Activated T-helper 1 cell treated with anti-CD3 and anti-CD28 coated beads, Interleukin-12 subunit alpha, Interleukin-12 subunit beta, Interleukin-2, Interleukin-4 antibody, amounts not matched to agents 30 ng/mL and 10 ng/mL and 1 ng/mL, durations not matched to agents 14 hours and 24 hours and 36 hours (primary cell): Measurements from ENCODE around the gene PPP4R3C. TPM values are rescaled to one million over a fixed set of nuclear protein-coding genes. Genes with fewer than 3 reads are reported as not detected.
"Not testable (repeated sequence)": the region's sequence is repeated elsewhere in the genome, so short reads cannot be mapped to it uniquely, and the experiment has no call there.

Source experiments
- DNase-seq: peaks from one replicate; pipeline ENCODE4 v3.0.0; 2021; ENCODE audit warnings: low spot score
- H3K27ac Mint-ChIP-seq: one replicate; pipeline ENCODE4 v1.8.0; 2021; ENCODE audit warnings: mild to moderate bottlenecking, mixed read lengths
- H3K27me3 Mint-ChIP-seq: one replicate; pipeline ENCODE4 v1.8.0; 2022; ENCODE audit warnings: mild to moderate bottlenecking, moderate library complexity, mixed read lengths; ENCODE audit not compliant: insufficient read depth
- H3K36me3 Mint-ChIP-seq: one replicate; pipeline ENCODE4 v1.8.0; 2021; ENCODE audit warnings: low read depth, mixed read lengths
- H3K4me1 Mint-ChIP-seq: one replicate; pipeline ENCODE4 v1.8.0; 2021; ENCODE audit warnings: low read depth, mixed read lengths
- H3K4me3 Mint-ChIP-seq: one replicate; pipeline ENCODE4 v1.8.0; 2021; ENCODE audit warnings: mild to moderate bottlenecking, moderate library complexity, mixed read lengths
- H3K9me3 Mint-ChIP-seq: one replicate; pipeline ENCODE4 v1.8.0; 2021; ENCODE audit warnings: mixed read lengths
- intact Hi-C: fragments of 100-400 bp; cut with micrococcal nuclease; formaldehyde crosslinking; loops from one replicate; pipeline ENCODE4 v1.15.1; 2024
- total RNA-seq: library from RNA; stranded (reverse); gene quantifications from 2 replicates; pipeline ENCODE4 v1.2.3, GENCODE V29; 2022

Gene PPP4R3C
- total RNA-seq = not detected in 2 replicates

DNA sequence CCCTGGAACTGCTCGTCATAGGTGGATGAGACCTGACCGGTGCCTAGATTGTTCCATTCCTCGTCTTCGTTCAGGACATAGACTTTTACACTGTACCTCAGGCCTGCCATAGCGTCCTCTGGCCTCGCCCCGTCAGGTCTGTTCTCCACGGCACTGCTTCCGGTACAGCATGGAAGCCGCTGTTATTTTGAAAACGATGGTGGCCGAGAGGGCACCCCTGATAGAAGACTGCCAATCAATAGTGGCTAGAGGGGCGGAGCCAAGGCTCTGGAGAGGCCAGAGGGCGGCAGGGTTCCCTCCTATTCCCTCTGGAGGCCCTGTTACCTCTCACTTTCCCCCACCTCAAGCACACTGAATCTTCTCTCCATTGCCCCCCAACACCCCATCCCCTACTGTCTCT lies at the start of gene PPP4R3C:
PPP4R3C (minus strand) TSS at position 155 of the 400 bp plus-strand sequence; CDS start at position 110, 45 bp downstream.
- intact Hi-C loops = no loop called here
- peaks cover 6% of the 10 kb centered on the region for H3K9me3 Mint-ChIP-seq

DNA sequence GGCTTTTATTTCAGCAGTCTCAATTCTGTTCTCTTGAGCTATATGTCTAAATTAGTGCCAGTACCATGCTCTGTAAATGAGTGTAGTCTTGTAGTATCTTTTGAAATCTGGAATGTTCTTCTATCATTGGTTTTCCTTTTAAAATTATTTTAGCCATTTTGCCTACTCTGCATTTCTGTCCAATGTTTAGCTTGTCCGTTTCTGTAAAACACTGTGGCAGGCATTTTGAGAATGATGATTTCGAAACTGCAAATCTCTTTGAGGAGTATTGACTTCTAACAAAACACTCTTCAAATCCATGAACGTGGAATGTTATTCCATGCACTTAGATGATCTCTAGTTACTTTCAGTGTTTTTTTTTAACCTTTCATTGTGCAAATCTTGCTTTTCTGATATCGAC lies 28.3 kb upstream of the PPP4R3C start:
- intact Hi-C loops = no loop called here
- Mint-ChIP-seq H3K36me3 (no peaks in the 10 kb centered on the region), H3K27ac (no peak overlapping the region), H3K27me3 (no peaks in the 10 kb centered on the region), H3K4me1 (no peaks in the 10 kb centered on the region), H3K9me3 (peaks cover 3% of the 10 kb centered on the region), H3K4me3 (no peak overlapping the region)
- DNase-seq = no peak

More for the DNA sequence above, at the start of gene PPP4R3C:
- H3K4me3 Mint-ChIP-seq = no peak within 1 kb of the TSS
- no peaks in the 10 kb centered on the region for H3K4me1 Mint-ChIP-seq
- no peak for DNase-seq
- no peak within 1 kb of the TSS for H3K27ac Mint-ChIP-seq
- H3K36me3 Mint-ChIP-seq = no peaks in the 10 kb centered on the region
- H3K27me3 Mint-ChIP-seq = no peaks in the 10 kb centered on the region

DNA sequence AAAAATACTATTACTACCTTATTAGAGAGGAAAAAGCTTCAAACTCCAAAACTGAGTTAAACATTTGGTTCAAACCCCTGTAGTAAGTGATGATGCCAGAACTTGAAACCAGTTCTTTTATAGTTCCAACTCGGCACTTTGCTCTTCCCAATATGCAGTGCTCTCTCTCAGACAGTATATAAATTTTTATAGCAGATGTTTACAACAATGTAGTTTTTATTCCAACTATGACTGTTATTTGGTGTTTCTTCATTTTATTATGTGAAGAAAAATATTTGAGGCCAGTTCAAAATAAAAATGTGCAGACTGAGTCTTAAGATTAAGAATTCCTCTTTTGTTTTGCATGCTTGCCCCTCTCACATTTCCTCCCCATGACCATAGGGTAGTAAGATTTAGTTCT lies 2.9 kb upstream of the PPP4R3C start:
- Mint-ChIP-seq H3K4me3 (no peak overlapping the region), H3K9me3 (peaks cover 6% of the 10 kb centered on the region), H3K27ac (no peak overlapping the region), H3K27me3 (no peaks in the 10 kb centered on the region), H3K36me3 (no peaks in the 10 kb centered on the region), H3K4me1 (no peaks in the 10 kb centered on the region)
- intact Hi-C loops = no loop called here
- DNase-seq = no peak

DNA sequence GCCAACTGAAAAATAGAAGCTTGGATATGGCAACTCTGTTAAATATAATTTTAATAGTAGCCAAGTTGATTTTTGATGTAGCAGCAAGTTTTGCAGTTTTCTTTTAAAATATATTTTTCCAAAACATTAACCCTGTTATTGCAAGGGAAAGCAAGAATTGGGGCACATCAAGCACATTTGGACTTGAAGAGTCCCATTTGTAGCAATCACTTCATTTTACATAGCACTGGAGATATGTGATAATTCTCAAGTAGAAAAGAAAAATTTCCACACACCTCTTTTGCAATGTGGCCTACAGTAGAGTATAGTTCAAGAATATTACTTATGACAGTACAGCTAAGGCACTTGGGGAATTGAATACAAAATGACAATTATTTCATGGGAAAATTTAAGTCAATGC lies 1.9 kb upstream of the PPP4R3C start:
- H3K4me3 Mint-ChIP-seq = no peak overlapping the region
- DNase-seq = no peak
- H3K9me3 Mint-ChIP-seq = peaks cover 6% of the 10 kb centered on the region
- no peak overlapping the region for H3K27ac Mint-ChIP-seq
- intact Hi-C loops = no loop called here
- no peaks in the 10 kb centered on the region for H3K27me3 Mint-ChIP-seq
- H3K4me1 Mint-ChIP-seq = no peaks in the 10 kb centered on the region
- H3K36me3 Mint-ChIP-seq = no peaks in the 10 kb centered on the region

DNA sequence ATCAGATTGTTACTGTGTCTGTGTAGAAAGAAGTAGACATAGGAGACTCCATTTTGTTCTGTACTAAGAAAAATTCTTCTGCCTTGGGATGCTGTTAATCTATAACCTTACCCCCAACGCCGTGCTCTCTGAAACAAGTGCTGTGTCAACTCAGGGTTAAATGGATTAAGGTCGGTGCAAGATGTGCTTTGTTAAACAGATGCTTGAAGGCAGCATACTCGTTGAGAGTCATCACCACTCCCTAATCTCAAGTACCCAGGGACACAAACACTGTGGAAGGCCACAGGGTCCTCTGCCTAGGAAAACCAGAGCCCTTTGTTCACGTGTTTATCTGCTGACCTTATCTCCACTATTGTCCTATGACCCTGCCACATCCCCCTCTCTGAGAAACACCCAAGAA lies 4.0 kb downstream of the PPP4R3C start:
- DNase-seq, H3K36me3 Mint-ChIP-seq, intact Hi-C loops, H3K4me3 Mint-ChIP-seq, H3K27ac Mint-ChIP-seq, H3K9me3 Mint-ChIP-seq, H3K4me1 Mint-ChIP-seq, H3K27me3 Mint-ChIP-seq: not testable (repeated sequence)

DNA sequence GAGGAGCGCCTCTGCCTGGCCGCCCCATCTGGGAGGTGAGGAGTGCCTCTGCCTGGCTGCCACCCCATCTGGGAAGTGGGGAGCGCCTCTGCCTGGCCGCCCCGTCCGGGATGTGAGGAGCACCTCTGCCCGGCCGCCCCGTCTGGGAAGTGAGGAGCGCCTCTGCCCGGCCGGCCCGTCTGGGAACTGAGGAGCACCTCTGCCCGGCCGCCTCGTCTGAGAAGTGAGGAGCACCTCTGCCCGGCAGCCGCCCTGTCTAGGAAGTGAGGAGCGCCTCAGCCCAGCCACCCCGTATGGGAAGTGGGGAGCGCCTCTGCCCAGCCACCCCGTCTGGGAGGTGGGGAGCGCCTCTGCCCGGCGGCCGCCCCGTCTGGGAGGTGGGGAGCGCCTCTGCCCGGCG lies 4.6 kb downstream of the PPP4R3C start:
- H3K27me3 Mint-ChIP-seq, H3K36me3 Mint-ChIP-seq, H3K9me3 Mint-ChIP-seq, H3K4me3 Mint-ChIP-seq, DNase-seq, H3K27ac Mint-ChIP-seq, intact Hi-C loops, H3K4me1 Mint-ChIP-seq: not testable (repeated sequence)

DNA sequence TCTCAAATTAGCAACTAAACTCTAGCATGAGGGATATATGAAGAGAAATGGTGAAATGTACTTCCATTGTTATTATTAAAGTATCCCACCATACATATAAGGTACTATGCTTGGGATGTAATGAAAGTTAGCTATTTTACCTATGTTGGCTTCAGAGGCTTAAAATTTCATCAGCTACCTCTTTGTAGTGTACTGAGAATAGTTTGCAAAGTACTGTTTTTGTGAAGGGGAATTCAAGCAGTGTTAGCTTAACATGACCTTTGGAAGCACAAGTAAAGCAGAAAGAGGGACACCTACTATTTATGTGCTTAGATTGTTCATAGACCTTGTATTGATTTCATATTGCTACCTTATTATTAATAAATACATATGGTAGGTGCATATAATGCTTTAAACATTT lies 11.8 kb downstream of the PPP4R3C start:
- no peak for DNase-seq
- intact Hi-C loops = no loop called here
- Mint-ChIP-seq H3K4me3 (no peak overlapping the region), H3K4me1 (no peaks in the 10 kb centered on the region), H3K27ac (no peak overlapping the region), H3K9me3 (no peaks in the 10 kb centered on the region), H3K27me3 (no peaks in the 10 kb centered on the region), H3K36me3 (no peaks in the 10 kb centered on the region)

DNA sequence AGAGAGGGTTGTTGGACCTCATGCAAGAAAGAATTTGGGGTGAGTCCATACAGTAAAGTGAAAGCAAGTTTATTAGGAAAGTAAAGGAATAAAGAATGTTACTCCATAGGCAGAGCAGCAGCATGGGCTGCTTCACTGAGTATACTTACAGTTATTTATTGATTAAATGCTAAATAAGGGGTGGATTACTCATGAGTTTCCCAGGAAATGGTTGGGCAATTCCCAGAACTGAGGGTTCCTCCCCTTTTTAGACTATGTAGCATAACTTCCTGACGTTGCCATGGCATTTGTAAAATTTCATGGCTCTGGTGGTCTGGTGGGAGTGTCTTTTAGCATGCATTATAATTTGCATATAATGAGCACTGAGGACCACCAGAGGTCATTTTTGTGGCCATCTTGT lies 16.7 kb downstream of the PPP4R3C start:
- H3K27ac Mint-ChIP-seq = no peak overlapping the region
- H3K36me3 Mint-ChIP-seq = no peaks in the 10 kb centered on the region
- H3K27me3 Mint-ChIP-seq = no peaks in the 10 kb centered on the region
- H3K9me3 Mint-ChIP-seq = peaks cover 5% of the 10 kb centered on the region
- no peak overlapping the region for H3K4me3 Mint-ChIP-seq
- no peaks in the 10 kb centered on the region for H3K4me1 Mint-ChIP-seq
- DNase-seq = no peak
- intact Hi-C loops = no loop called here

DNA sequence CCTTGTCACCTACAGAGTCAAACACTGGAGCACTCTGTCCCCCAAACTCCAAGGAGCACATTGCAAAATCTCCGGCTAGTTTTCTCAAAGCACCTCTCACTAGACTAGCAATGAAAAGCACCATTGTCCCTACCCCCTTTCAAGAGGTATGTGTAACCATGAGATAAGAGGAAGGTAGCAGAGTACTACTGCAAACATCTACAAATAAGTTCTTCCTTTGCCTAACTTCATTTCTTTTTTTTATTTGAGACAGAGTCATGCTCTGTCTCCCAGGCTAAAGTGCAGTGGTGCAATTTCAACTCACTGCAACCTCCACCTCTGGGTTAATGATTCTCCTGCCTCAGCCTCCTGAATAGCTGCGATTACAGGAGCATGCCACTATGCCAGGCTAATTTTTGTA lies 17.7 kb downstream of the PPP4R3C start:
- intact Hi-C loops = no loop called here
- Mint-ChIP-seq H3K4me3 (no peak overlapping the region), H3K9me3 (peaks cover 5% of the 10 kb centered on the region), H3K4me1 (no peaks in the 10 kb centered on the region), H3K36me3 (no peaks in the 10 kb centered on the region), H3K27ac (no peak overlapping the region), H3K27me3 (no peaks in the 10 kb centered on the region)
- DNase-seq = no peak

DNA sequence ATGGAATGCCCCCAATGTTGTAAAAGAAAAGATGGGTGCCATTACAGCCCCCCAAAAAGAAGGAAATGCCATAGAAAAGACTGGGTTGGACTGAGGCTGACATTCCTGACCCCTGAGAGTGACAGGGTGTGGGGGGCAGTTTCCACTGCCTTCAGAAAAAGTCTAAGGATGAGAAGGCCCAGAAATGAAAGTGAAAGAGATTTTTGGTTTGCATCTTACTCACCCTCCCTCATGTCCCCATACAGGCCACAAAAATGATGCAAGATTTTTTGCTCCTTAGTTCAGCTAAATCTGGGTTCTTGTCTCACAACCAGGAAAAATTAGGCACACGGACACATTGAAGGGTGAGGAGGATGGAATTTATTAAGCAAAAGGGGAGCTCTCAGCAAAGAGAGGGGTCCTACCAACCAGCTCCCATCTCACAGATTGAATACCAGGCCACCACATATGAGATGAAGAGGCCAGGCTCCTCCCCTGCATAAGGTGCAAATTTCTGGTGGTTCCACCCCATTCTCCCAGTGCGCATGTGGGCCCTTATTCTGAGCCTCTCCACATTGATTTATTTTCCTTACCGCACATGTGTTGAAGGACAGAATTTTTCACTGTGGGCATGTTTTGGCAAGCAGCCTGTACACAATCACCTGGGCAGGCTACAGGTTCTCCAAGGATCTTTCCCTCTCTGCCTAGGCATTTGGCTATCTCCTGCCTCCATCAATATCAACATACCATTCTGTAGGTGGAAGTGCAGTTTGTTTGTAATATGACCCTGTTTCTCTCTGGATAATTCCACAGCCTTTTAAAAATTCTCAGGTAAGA lies 18.8 kb downstream of the PPP4R3C start:
- H3K9me3 Mint-ChIP-seq = peaks cover 5% of the 10 kb centered on the region
- H3K4me1 Mint-ChIP-seq = no peaks in the 10 kb centered on the region
- H3K36me3 Mint-ChIP-seq = no peaks in the 10 kb centered on the region
- intact Hi-C loops = no loop called here
- peak overlapping the region; percentile 58 for H3K27ac Mint-ChIP-seq
- no peak overlapping the region for H3K4me3 Mint-ChIP-seq
- DNase-seq = no peak
- H3K27me3 Mint-ChIP-seq = no peaks in the 10 kb centered on the region

DNA sequence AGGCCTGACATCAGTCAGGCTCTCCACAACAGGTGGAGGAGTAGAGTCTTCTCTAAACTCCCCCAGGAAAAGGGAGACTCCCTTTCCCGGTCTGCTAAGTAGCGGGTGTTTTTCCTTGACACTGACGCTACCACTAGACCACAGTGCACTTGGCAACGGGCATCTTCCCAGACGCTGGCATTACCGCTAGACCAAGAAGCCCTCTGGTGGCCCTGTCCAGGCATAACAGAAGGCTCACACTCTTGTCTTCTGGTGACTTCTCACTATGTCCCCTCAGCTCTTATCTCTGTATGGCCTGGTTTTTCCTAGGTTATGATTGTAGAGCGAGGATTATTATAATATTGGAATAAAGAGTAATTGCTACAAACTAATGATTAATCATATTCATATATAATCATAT lies 20.7 kb downstream of the PPP4R3C start:
- H3K27ac Mint-ChIP-seq, DNase-seq, H3K27me3 Mint-ChIP-seq, H3K4me3 Mint-ChIP-seq, intact Hi-C loops, H3K36me3 Mint-ChIP-seq, H3K9me3 Mint-ChIP-seq, H3K4me1 Mint-ChIP-seq: not testable (repeated sequence)

DNA sequence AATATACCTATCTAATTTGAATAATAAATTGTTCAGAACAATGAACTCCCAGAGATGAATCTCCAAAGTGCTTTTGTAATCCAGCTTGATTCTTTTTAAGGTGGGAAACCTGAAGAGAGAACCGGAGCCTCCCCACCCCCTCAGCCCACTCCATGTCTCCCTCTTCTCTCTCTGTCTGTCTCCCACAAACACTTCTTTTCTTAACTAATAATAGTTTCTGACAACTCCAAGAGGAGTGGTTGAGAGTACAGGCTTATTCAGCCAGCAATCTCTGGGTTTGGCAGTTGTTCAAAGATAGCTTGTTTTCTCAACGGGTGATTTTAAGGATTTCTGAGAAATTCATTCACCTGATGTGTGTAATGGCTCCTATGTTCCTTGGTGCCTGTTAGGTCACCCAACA lies 23.4 kb downstream of the PPP4R3C start:
- Mint-ChIP-seq H3K9me3 (no peaks in the 10 kb centered on the region), H3K27me3 (no peaks in the 10 kb centered on the region), H3K4me1 (no peaks in the 10 kb centered on the region), H3K27ac (no peak overlapping the region), H3K36me3 (no peaks in the 10 kb centered on the region), H3K4me3 (no peak overlapping the region)
- intact Hi-C loops = no loop called here
- no peak for DNase-seq

DNA sequence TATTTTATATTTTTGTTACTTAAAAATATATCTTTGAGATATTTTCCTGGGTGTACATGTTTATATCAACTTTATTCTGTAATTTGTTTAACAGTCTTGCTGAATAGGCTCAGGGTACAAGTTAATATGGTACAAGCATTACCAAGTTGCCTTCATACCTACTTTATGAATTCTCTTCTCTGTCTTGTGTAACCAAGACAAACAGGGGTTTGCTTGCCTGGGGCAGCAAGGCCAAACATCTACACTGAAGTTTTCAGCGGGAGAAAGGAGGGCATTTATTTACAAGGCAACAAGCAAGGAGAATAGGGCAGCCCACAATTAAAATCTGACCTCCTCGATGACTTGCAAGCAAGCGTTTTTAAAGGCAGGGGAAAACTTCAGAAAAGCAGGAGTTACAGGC lies 24.2 kb downstream of the PPP4R3C start:
- DNase-seq = no peak
- H3K4me1 Mint-ChIP-seq = no peaks in the 10 kb centered on the region
- intact Hi-C loops = no loop called here
- no peaks in the 10 kb centered on the region for H3K27me3 Mint-ChIP-seq
- no peak overlapping the region for H3K4me3 Mint-ChIP-seq
- no peak overlapping the region for H3K27ac Mint-ChIP-seq
- H3K9me3 Mint-ChIP-seq = no peaks in the 10 kb centered on the region
- H3K36me3 Mint-ChIP-seq = no peaks in the 10 kb centered on the region

DNA sequence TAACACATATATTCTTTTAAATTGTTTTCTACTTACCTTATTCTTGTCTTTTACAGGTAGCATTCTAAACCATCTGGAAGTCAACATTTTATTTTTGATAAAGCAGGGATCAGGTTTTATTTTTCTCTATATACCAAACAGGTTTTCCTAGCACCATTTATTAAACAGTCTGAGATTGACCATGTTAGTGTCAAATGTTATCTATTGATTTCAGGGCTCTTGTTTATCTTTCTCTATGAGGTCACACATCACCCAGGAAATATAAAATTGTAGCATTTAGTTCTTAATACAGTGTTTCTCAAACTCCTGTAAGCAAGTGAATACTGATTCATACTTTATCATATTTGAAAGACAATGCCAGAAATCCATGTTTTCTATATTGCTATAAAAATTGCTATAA lies 28.1 kb downstream of the PPP4R3C start:
- Mint-ChIP-seq H3K27me3 (no peaks in the 10 kb centered on the region), H3K4me3 (no peak overlapping the region), H3K9me3 (no peaks in the 10 kb centered on the region), H3K27ac (no peak overlapping the region), H3K36me3 (no peaks in the 10 kb centered on the region), H3K4me1 (no peaks in the 10 kb centered on the region)
- intact Hi-C loops = no loop called here
- DNase-seq = no peak
